T-helper 1 cell (primary cell): ENCODE results near the gene TMUB2.
"Not testable (repeated sequence)": the region's sequence is repeated elsewhere in the genome, so short reads cannot be mapped to it uniquely, and the experiment has no call there.

Experiments
- DNase-seq, 5 donors: peaks; one replicate each; pipeline ENCODE4 v3.0.0-alpha.2; 2012 to 2020
- total RNA-seq, 4 donors: gene quantifications; one replicate each; lab custom pipeline; 2026; lab: John Stamatoyannopoulos, UW

Gene TMUB2
- total RNA-seq: 37.7 to 63.3 (median 52.5) reads per million in 4 donors

DNA sequence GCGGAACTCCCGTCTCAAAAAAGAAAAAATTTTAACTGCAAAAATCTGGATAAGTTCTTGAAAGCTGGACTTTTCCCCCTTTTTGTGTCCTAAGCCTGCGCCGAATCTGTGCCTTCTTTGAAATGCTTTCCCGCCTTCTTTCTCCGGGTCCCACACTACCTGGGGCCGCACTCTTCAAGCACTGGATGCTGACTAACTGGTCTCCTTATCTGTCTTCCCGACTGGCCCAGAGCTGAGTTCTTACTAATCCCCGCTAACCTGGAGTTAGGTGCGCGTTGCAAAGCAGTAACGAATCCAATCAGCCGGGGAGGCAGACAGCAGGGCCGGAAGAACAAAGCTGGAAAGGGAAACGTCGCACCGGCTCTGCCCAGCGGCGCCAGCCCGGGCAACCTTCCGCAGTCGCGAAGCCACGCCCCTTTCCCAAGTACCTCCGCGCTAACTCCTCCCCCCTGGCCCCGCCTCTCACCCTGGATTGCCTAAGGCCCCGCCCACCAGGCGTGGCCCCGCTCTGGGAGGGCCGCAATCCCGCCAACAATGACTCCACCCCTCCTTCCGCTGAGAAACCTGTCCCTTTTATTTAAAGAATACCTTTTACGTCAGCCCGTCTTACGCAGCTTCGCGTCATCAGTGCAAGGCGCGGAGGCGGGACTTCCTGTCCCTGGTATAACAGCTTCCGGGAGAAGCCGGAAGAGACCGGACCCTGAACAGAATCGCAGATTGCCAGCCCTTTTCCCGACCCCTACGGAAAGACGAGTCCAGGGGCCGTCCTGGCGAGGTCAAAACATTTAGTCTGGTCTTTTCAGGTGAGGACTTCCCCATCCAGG lies at the start of gene TMUB2:
Gene TMUB2, plus strand, starts transcription at position 666 of the 824 bp plus-strand sequence. CDS start 737 bp downstream, outside the sequence.
- DNase-seq: peak; percentile 99 to 100 (median 99)

DNA sequence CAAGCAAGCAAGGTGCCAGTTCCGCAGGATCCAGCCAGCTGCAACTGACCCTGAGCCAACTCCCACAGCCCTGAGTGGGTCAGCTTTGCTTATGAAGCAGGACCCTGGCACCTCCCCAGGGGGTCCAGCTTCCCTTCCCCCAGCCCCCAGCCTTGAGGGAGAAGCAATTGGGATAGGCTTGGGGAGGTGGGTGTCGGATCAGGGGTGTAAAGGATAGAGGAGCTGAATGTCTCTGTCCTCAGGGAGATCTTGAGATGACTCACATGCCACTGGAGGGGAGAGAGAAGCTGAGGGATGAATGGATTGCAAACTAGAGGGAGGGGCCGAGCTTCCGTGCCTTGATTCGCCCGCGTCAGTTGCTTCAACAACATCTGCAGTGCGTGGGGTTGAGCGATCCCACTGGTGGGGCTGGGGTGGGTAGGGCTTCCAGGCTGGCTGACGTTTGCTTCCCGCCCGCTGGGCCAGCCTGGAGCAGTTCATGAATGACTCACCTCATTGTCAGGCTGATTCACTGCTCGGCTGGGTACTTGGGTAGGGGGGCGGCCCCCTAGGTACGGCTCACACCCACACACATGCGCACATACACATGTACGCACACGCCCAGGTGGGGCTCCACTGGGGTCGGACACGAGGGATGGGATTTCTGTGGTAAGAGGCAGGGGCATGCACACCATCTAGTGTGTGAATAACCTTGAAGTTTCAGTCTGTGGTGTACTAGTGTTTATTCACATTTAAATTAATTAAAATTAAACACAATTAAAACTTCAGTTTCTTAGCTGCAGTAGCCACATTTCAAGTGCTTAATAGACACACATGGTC lies 48.7 kb upstream of the TMUB2 start:
- DNase-seq: peak in 2 of 5 donors; percentile 17 to 64

DNA sequence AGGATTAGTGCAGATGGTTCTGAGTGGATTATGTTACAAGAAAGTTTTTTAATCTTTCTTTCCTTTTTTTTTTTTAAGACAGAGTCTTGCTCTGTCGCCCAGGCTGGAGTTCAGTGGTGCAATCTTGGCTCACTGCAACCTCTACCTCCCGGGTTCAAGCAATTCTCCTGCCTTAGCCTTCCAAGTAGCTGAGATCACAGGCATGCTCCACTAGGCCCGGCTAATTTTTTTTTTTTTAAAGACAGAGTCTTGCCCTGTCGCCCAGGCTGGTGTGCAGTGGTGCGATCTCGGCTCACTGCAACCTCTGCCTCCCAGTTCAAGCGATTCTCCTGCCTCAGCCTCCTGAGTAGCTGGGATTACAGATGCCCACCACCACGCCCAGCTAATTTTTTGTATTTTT lies 42.9 kb upstream of the TMUB2 start:
- not testable (repeated sequence) for DNase-seq

DNA sequence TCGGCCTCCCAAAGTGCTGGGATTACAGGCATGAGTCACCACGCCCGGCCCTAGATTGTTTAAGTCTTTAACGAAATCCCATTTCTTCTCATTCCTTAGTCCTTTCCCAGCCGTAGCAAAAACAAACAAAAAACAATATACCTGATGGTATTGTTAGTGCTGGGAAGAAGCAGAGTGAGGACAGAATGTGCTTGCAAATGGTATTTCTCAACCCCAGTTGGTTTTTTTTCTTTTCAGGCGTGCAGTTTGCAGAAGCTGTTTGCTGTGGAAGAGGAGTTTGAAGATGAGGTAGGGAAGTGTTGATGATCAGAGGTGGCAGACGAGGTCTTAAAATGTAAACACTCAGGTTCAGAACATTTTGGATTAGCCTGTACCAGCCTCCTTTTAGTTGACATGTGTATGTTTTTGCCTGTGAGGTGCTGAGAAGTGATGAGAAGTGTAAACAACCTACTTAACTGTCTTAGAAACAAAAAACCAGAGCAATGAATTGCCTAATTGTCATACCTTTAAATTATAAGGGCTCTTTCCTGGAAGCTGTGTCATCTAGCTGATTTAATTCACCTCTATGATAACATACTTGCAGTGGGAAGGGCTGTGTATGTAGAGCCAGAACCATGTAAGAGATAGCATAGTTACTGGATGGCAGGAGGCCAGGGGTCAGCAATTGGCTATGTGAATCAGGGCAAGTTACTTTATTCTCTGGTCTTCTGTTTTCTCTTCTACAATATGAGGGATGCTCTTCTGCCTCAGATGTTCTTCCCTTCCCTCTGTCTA lies 41.6 kb upstream of the TMUB2 start:
- DNase-seq: no peak

DNA sequence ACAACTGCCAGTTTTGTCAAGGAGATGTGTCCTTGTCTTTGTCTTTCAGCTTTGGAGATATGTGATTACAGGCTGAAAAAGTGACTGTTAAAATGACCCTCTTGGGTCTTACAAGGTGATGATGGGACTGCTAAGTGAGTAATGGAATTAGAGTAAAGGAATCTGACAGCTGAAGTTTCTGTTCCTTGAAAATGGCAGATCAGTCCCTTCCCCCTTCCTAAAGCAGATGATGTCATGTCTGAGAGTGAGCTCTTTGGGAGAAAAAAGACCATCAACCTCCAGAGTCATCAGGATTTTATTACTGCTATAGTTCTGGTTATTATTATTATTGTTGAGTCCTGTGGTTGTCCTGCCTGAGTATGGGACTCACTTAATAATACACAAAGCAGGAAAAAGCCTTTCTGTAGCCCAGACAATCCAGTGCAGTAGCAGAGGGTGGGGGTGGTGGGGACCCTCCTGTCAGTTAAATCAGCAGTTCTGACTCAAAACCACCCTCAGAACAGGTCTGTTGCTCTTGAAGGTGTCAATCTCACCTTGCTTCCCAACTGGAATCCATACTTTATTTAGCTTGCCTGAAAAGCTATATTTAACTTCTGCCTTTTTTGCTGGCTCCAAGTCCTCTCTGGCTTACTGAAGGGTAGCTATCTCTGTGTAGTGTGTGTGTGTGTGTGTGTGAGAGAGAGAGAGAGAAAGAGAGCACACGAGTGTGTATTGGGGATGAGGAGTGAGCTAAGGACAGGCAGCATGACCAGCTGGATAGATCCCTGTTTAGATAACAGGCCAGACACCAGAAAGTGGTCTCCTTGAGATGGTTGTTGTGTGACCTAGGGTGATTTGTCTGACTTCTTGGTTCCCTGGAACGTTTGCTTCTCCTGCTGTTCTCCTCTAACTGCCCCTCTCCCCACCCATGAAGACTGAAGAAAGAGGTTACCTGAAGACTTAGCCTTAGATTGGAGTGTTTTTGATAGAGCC lies 40.1 kb upstream of the TMUB2 start:
- DNase-seq: no peak

DNA sequence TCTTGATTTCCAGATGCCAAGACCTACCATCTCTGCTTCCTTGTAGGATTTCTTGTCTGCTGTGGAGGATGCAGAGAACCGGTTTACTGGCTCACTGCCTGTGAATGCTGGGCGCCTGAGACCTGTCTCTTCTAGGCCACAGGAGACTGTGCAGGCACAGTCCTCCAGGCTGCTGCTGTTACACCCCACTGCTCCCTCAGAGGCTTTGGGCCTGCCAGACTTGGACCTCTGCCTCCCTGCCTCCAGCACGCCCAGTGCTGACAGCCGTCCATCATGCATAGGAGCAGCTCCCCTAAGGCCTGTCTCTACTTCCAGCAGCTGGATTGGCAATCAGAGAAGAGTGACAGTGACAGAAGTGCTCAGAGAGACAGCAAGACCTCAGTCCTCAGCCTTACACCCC lies 39.0 kb upstream of the TMUB2 start:
- no peak for DNase-seq

DNA sequence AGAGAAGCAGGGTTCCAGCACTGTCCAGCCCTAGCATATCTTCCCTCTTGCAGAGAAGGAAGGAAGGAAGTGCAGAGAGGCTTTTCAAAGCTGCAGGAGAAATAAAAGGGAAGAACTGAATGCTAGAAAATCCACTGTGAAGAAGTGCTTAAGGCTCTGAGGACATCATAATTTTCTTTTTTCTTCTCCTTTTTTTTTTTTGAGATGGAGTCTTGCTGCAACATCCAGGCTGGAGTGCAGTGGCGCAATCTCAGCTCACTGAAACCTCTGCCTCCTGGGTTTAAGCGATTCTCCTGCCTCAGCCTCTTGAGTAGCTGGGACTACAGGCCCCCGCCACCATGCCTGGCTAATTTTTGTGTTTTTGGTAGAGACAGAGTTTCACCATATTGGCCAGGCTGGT lies 37.7 kb upstream of the TMUB2 start:
- not testable (repeated sequence) for DNase-seq

DNA sequence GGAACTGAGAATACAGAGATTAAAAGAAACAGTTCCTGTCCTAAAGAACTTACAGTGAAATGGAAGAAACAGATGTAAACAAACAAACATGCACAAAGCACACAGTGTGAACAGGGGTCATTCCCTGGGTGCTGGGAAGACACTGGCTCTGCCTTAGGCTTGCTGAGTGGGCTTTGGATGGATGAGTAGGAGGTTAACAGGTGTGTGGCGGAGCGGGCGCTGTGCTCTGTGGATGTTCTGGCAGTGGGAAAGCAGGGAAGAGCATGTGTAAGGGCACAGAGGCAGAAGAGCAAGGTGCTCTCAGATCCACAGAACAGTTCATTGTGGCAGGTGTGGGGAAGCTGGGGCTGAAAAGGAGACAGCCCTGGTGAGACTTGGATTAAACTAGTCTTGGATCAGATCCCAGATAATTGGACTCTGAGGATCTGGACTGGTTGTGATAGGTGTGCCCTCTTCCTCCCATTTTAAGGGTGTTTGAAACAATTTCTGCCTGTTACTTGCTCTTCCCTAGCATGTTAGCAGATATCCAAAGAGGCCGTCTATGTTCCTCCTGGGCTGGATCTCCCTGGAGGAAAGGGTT lies 36.9 kb upstream of the TMUB2 start:
- no peak for DNase-seq

DNA sequence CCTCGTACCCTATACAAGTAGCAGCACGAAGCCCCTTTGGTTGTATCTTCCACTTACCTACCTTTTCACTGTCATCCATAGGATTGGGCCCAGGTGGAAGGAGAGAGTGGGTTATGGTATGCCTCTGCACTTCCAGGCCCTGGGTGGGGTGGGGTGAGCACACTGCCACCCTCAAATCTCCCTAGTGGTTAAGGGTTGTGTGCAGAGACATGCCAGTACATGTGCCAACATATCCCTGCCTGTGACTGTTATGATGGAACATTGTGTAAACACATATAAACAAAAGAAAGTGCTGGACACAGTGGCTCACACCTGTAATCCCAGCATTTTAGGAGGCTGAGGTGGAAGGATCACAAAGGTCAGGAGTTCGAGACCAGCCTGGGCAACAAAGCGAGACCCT lies 33.9 kb upstream of the TMUB2 start:
- no peak for DNase-seq

DNA sequence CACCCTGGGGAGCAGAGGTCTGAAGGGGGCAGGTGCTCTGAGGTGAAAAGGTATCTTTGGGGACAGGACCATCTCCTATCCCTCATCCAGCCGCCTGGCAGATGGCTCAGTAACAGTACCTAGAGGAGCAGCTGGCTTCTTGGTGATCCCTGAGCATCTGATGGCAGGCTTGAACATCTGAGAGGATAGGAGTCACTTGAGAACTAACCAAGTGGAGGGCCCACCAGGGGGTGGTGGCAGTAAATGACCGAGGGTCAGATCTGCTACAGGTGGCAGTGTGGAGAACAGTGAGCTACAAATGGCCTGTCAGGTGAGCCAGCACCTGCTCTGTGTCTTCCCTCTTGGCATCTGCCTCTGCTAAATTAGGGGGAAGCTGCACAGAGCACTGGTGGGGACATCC lies 31.3 kb upstream of the TMUB2 start:
- no peak for DNase-seq

DNA sequence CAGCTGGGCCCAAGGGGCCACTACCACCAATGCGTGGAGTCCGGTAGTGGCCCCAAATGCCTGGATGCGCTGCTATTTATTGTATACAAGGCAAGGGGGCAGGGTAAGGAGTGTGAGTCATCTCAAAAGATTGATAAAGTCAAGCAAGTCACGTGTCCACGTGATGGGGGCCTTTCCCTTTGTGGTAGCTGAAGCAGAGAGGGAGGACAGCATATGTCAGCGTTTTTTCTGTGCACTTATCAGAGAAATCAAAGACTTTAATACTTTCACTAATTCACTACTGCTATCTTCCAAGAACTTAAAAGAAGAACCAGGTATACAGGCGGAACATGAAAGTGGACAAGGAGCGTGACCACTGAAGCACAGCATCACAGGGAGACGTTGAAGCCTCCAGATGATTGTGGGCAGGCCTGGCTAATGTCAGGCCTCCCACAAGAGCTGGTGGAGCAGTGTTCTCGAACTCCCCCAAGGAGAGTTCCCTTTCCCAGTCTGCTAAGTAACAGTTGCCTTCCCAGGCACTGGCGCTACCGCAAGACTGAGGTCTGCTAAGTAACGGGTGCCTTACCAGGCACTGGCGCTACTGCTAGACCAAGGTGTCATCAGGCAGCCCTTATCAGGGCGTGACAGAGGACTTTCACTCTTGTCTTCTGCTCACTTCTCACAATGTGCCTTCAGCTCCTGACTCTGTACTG lies 27.1 kb upstream of the TMUB2 start:
- peak in 2 of 5 donors; percentile 19 to 38 for DNase-seq

DNA sequence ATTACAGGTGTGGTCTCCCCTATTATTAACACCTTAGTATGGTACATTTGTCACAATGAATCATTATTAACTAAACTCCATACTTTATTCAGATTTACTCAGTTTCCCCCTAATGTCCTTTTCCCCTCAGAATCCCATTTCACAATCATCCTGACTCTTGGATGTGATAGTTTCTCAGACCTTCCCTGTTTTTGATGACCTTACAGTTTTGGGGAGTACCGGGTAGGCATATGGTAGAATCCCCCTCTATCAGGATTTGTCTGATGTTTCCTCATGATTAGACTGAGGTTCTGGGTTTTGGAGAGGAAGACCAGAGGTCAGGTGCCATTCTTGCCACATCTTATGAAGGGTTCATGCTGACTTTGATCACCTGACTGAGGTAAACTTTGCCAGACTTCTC lies 22.3 kb upstream of the TMUB2 start:
- no peak for DNase-seq

DNA sequence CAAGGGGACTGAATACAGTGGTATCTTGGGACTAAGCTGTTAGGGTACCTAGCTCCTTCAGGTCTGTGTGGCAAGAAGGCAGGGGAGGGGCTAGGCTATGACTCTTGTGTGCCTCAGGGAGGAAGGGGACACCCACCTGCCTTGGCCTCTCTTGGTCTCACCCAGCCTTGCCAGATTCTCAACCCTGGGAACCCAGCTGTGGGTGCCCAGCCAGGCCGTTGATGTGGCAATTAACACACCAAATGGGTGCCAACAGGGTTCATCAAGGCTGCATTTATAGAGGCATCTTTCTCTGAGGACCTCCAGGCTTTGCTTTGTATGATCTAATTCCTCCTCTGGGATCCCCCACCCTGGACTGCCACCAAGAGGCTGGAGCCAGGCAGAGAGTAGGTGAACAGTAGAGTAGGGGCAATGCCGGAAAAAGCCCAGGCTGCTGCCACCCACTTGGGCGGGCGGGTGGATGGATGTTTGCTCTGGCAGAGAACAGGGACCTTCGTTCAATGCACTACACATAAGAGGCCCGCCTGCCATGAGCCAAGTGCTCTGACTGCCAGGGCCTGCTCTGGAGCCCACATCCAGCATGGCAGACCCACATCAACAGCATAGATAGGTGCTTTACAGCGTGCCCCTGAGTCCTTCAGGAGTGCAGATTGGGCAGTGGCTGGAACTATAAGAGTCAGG lies 19.5 kb upstream of the TMUB2 start:
- no peak for DNase-seq

DNA sequence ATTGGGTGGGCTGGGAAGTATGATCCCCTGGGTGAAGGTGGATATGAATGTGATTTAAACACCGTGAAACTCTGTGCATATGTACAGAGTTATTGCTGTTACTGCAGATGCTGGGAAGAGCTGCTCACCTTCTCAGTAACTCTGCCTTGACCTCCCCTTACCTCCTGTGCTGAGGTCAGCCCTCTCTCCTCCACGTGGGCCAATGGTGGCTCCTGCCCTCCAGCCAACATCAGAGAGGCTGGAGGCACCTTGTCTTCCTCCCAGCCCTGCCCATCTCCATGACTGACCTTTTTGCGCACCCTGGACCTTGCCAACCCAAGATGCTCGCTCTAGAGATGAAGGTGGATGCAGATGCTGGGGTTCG lies 16.7 kb upstream of the TMUB2 start:
- no peak for DNase-seq

DNA sequence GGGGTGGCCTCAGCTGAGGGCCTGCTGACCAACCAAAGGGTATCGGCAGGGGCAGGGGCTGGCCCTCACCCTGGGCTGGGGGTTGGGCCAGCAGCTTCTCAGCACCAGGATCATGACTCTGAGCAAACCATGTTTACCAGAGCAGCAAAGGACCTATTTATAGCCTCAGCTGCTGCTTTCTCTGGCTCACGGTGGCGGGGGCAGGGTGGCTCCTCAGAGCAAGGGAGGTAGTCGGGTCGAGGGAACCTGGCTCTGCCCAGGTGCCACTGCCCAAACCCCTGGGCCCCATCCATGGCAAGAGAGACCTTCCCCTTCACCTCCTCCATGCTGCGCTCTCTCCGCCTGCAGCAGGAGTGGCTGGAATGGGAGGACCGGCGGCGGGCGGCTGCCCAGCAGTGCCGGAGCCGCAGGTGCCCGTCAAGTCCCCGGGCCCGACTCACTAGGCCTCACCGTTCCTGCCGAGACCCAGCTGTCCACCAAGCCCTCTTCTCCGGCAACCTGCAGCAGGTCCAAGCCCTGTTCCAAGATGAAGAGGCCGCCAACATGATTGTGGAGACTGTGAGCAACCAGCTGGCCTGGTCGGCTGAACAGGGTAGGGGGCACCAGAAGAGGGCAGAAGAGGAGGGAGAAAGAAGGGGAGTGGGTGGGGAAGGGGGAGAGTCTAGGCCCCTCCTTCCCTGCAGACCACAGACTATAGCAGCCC lies 16.1 kb upstream of the TMUB2 start, which contains the start of gene ASB16:
Gene ASB16, plus strand, starts transcription at position 206 of the 703 bp plus-strand sequence. Its CDS starts 86 bp downstream, at position 292.
- DNase-seq: no peak

DNA sequence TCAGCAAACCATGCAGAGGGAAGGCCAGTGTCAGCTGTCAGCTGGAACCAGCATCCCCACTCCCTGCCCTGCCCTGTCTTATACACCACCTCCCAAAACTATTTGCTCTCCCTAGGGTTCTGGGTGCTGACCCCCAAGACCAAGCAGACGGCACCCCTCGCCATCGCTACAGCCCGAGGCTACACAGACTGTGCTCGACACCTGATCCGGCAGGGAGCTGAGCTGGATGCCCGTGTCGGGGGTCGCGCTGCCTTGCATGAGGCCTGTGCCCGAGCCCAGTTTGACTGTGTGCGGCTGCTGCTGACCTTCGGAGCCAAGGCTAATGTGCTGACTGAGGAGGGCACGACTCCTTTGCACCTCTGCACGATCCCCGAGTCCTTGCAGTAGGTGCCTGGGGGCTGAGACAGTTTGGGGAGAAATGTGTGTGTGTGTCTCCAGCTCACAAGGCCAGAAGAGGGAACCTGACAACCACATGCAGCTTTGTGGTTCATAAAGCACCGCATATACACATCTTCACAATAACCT lies 14.8 kb upstream of the TMUB2 start:
- no peak for DNase-seq

DNA sequence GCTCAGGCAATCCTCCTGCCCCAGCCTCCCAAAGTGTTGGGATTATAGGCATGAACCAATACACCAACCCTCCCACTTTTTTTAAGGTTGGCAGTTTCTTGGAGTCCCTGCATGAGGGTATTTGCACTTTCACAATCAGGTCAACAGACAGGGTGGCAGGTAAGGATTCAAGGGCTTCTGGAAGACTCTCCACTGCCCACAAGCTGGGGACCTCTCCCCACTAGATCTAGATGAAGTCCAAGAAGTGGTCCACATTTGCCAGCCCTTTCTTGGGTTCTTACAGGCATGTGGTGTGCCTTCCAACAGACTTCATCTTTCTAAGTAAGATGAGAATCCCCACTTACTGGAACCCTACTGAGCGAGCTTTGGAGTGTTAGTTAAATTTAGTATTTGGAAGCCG lies 12.3 kb upstream of the TMUB2 start:
- DNase-seq: no peak

DNA sequence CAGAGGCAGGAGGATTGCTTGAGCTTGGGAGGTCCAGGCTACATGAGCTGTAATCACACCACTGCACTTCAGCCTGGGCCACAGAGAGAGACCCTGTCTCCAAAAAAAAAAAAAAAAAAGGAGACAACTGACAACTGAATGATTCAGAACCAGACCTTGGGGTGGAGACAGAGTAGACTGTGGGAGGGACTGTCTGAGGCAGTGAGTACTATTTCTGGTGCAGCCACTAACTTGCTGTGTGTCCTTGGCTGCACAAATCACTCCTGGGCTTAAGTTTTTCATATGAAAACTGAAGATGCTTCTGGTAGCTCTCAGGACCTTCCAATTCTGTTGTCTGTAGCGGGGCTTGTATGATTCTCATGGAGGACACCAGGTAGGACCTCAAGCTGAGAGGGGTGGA lies 10.5 kb upstream of the TMUB2 start:
- no peak for DNase-seq
